KMS-11 (cell line): ENCODE results near the gene ZSWIM7.

Source experiments
- H2AFZ ChIP-seq: fragments of 200-600 bp; sonication (generic); 2 replicates; pipeline ENCODE4 v1.6.1; 2016; ENCODE audit warnings: antibody characterized with exemption, mixed run types, low read depth
- H3K27ac ChIP-seq: fragments of 200-600 bp; sonication (generic); 2 replicates; pipeline ENCODE4 v1.6.1; 2016; ENCODE audit warnings: mild to moderate bottlenecking, mixed run types
- H3K27me3 ChIP-seq: fragments of 200-600 bp; sonication (generic); 2 replicates; pipeline ENCODE4 v1.6.1; 2017; ENCODE audit warnings: mild to moderate bottlenecking, low read depth, mixed run types, moderate library complexity; ENCODE audit not compliant: insufficient read depth
- H3K36me3 ChIP-seq: fragments of 200-600 bp; sonication (generic); 2 replicates; pipeline ENCODE4 v1.6.1; 2017; ENCODE audit warnings: mild to moderate bottlenecking, mixed run types; ENCODE audit not compliant: insufficient read depth
- H3K4me1 ChIP-seq: fragments of 200-600 bp; sonication (generic); 2 replicates; pipeline ENCODE4 v1.6.1; 2016; ENCODE audit warnings: mild to moderate bottlenecking, low read depth, mixed run types; ENCODE audit not compliant: poor library complexity, severe bottlenecking
- H3K4me2 ChIP-seq: fragments of 200-600 bp; sonication (generic); 2 replicates; pipeline ENCODE4 v1.7.0; 2016; ENCODE audit warnings: mild to moderate bottlenecking, mixed run types
- H3K4me3 ChIP-seq: fragments of 200-600 bp; sonication (generic); IDR thresholded peaks from 2 replicates; pipeline ENCODE4 v1.6.1; 2017; ENCODE audit warnings: low read depth, low read length, mixed read lengths; ENCODE audit not compliant: insufficient read depth
- H3K79me2 ChIP-seq: fragments of 200-600 bp; sonication (generic); 2 replicates; pipeline ENCODE4 v1.6.1; 2016; ENCODE audit warnings: low read depth, mixed run types; ENCODE audit not compliant: insufficient read depth
- H3K9ac ChIP-seq: fragments of 200-600 bp; sonication (generic); 2 replicates; pipeline ENCODE4 v1.6.1; 2016; ENCODE audit warnings: mild to moderate bottlenecking, mixed run types
- H4K20me1 ChIP-seq: fragments of 200-600 bp; sonication (generic); 2 replicates; pipeline ENCODE4 v1.6.1; 2016; ENCODE audit warnings: mild to moderate bottlenecking, mixed run types; ENCODE audit not compliant: insufficient read depth
- CTCF ChIP-seq: fragments of 200-600 bp; sonication (generic); conservative IDR thresholded peaks from 2 replicates; pipeline ENCODE4 v1.6.1; 2017; ENCODE audit warnings: low read depth, mild to moderate bottlenecking, antibody characterized with exemption, low read length, moderate library complexity, mixed read lengths

Gene ZSWIM7

GRCh38 chr17:15969463-15969862, 30.0 kb downstream of the ZSWIM7 start:
- no peak overlapping the region for H3K4me3 ChIP-seq

GRCh38 chr17:15967706-15968399, 31.7 kb downstream of the ZSWIM7 start:
- Histone ChIP-seq H4K20me1 (no peaks in the 10 kb centered on the region), H3K9ac (no peak overlapping the region), H3K27me3 (no peaks in the 10 kb centered on the region), H3K4me1 (peaks cover 5% of the 10 kb centered on the region), H2AFZ (no peak overlapping the region), H3K79me2 (no peaks in the 10 kb centered on the region), H3K27ac (no peak overlapping the region), H3K4me2 (no peak overlapping the region), H3K4me3 (no peak overlapping the region), H3K36me3 (no peaks in the 10 kb centered on the region)
- TF ChIP-seq CTCF: no peak

More at GRCh38 chr17:15969463-15969862, 30.0 kb downstream of the ZSWIM7 start:
- Histone ChIP-seq H3K9ac (no peak overlapping the region), H3K36me3 (no peaks in the 10 kb centered on the region), H3K27me3 (no peaks in the 10 kb centered on the region), H3K4me2 (no peak overlapping the region), H3K79me2 (no peaks in the 10 kb centered on the region), H4K20me1 (no peaks in the 10 kb centered on the region), H3K4me1 (peaks cover 14% of the 10 kb centered on the region), H3K27ac (no peak overlapping the region), H2AFZ (no peak overlapping the region)
- no peak for TF ChIP-seq CTCF

- Histone ChIP-seq H3K27ac (no peak overlapping the region), H4K20me1 (no peaks in the 10 kb centered on the region), H2AFZ (no peak overlapping the region), H3K4me2 (no peak overlapping the region), H3K4me3 (no peak overlapping the region), H3K4me1 (no peaks in the 10 kb centered on the region), H3K79me2 (no peaks in the 10 kb centered on the region), H3K27me3 (no peaks in the 10 kb centered on the region), H3K36me3 (no peaks in the 10 kb centered on the region), H3K9ac (no peak overlapping the region)
- no peak for TF ChIP-seq CTCF
These were observed 32.6 kb downstream of the ZSWIM7 start for GRCh38 chr17:15966879-15967248.

GRCh38 chr17:15966183-15966878, 33.2 kb downstream of the ZSWIM7 start:
- no peak for TF ChIP-seq CTCF
- Histone ChIP-seq H3K4me1 (no peaks in the 10 kb centered on the region), H3K27ac (no peak overlapping the region), H3K4me3 (no peak overlapping the region), H2AFZ (no peak overlapping the region), H3K4me2 (no peak overlapping the region), H3K36me3 (no peaks in the 10 kb centered on the region), H3K79me2 (no peaks in the 10 kb centered on the region), H3K9ac (no peak overlapping the region), H3K27me3 (no peaks in the 10 kb centered on the region), H4K20me1 (no peaks in the 10 kb centered on the region)
